HL-60 (cell line): ENCODE measurements around the gene AFF4.

ENCODE experiments used
- DNase-seq, 2 experiments: peaks; one replicate each; pipeline ENCODE4 v3.0.0-alpha.2; 2010 to 2020; ENCODE audit warnings: low read depth in 1 of 2, low spot score in 1 of 2
- H3K27ac ChIP-seq: fragments of 250-450 bp; sonication (Bioruptor Pico); replicated peaks from 2 replicates; pipeline ENCODE4 v1.5.1; 2020; ENCODE audit warnings: mild to moderate bottlenecking, moderate library complexity
- H3K27me3 ChIP-seq: fragments of 250-450 bp; sonication (Bioruptor Pico); 2 replicates; pipeline ENCODE4 v1.5.1; 2021; ENCODE audit warnings: mild to moderate bottlenecking, moderate library complexity; ENCODE audit not compliant: insufficient read depth, poor library complexity, severe bottlenecking
- H3K4me3 ChIP-seq: replicated peaks from 2 replicates; pipeline ENCODE4 v1.5.1; 2011; ENCODE audit warnings: mild to moderate bottlenecking, control low read depth, low read length; ENCODE audit not compliant: insufficient read depth
- CTCF ChIP-seq: IDR thresholded peaks from one replicate; pipeline ENCODE4 v1.5.1; 2011; ENCODE audit warnings: low read length, control low read depth, inconsistent platforms; ENCODE audit not compliant: insufficient read depth
- GABPA ChIP-seq: IDR thresholded peaks from 2 replicates; pipeline ENCODE4 v1.6.1; 2012; ENCODE audit warnings: low read depth
- POLR2AphosphoS5 ChIP-seq: IDR thresholded peaks from 2 replicates; pipeline ENCODE4 v1.6.1; 2012; ENCODE audit warnings: low read depth
- REST ChIP-seq: IDR thresholded peaks from 2 replicates; pipeline ENCODE4 v1.6.1; 2012; ENCODE audit warnings: low read depth; ENCODE audit not compliant: insufficient replicate concordance
- SPI1 ChIP-seq: IDR thresholded peaks from 2 replicates; pipeline ENCODE4 v1.6.1; 2012; ENCODE audit warnings: low read depth, mild to moderate bottlenecking, borderline replicate concordance

Gene AFF4

GRCh38 chr5:132853323-132853722 lies 110.1 kb downstream of the AFF4 start:
- H3K4me3 ChIP-seq: no peak overlapping the region
- no peak for DNase-seq
- TF ChIP-seq REST: no peak
- TF ChIP-seq POLR2AphosphoS5: no peak
- no peak for TF ChIP-seq GABPA
- no peak for TF ChIP-seq CTCF
- TF ChIP-seq SPI1: no peak
- no peak overlapping the region for H3K27ac ChIP-seq
- H3K27me3 ChIP-seq: no peaks in the 10 kb centered on the region

- Histone ChIP-seq H3K4me3 (no peak overlapping the region), H3K27ac (no peak overlapping the region)
Observed at GRCh38 chr5:132850066-132850465, 113.4 kb downstream of the AFF4 start.

GRCh38 chr5:132849347-132849746 lies 114.1 kb downstream of the AFF4 start:
- no peak for TF ChIP-seq GABPA
- H3K4me3 ChIP-seq: no peak overlapping the region

More at GRCh38 chr5:132850066-132850465, 113.4 kb downstream of the AFF4 start:
- no peaks in the 10 kb centered on the region for H3K27me3 ChIP-seq
- no peak for TF ChIP-seq CTCF
- TF ChIP-seq REST: no peak
- TF ChIP-seq GABPA: no peak
- TF ChIP-seq SPI1: no peak
- TF ChIP-seq POLR2AphosphoS5: no peak
- DNase-seq: no peak

GRCh38 chr5:132848270-132848669 lies 115.2 kb downstream of the AFF4 start:
- TF ChIP-seq SPI1 (no peak), REST (no peak), GABPA (no peak), POLR2AphosphoS5 (no peak), CTCF (no peak)
- DNase-seq: no peak
- H3K27ac ChIP-seq: no peak overlapping the region
- H3K4me3 ChIP-seq: no peak overlapping the region
- no peaks in the 10 kb centered on the region for H3K27me3 ChIP-seq

More at GRCh38 chr5:132849347-132849746, 114.1 kb downstream of the AFF4 start:
- Histone ChIP-seq H3K27ac (no peak overlapping the region), H3K27me3 (no peaks in the 10 kb centered on the region)
- DNase-seq: no peak
